Right renal cortex interstitium (tissue), 3 donors: Measurements from ENCODE around the gene VCL. TPM values are rescaled to one million over a fixed set of nuclear protein-coding genes. Genes with fewer than 3 reads are reported as not detected.

ENCODE experiments used
- DNase-seq, 3 donors: peaks; one replicate each; pipeline ENCODE4 v3.0.0-alpha.2; 2013; ENCODE audit warnings: low read depth in 3 of 3, low spot score in 2 of 3
- polyA plus RNA-seq, 3 donors: library from polyadenylated mRNA; unstranded; fragments of 120-200 nt; gene quantifications; one replicate each; pipeline ENCODE4 v1.2.1, GENCODE V29; 2013; ENCODE audit not compliant: insufficient read length in 3 of 3

The VCL gene
- polyA plus RNA-seq, 3 donors = 120 to 131 (median 130) TPM

- no peak for DNase-seq
Measured at GRCh38 chr10:74067373-74068352, 69.7 kb downstream of the VCL start.

- DNase-seq = no peak
Measured at GRCh38 chr10:74071157-74071556, 73.2 kb downstream of the VCL start.

- no peak for DNase-seq
Measured at GRCh38 chr10:74072503-74072902, 74.6 kb downstream of the VCL start.

- DNase-seq = no peak
Measured at GRCh38 chr10:74075906-74076305, 78.0 kb downstream of the VCL start.

- no peak for DNase-seq
Measured at GRCh38 chr10:74076961-74077360, 79.0 kb downstream of the VCL start.

GRCh38 chr10:74077416-74077815 lies 79.5 kb downstream of the VCL start:
- no peak for DNase-seq

GRCh38 chr10:74078037-74078436 lies 80.1 kb downstream of the VCL start:
- no peak for DNase-seq

GRCh38 chr10:74079028-74079935 lies 81.4 kb downstream of the VCL start:
- no peak for DNase-seq

GRCh38 chr10:74079936-74080590 lies 82.1 kb downstream of the VCL start:
- no peak for DNase-seq

- DNase-seq = peak in 1 of 3 donors; percentile 19
Measured at GRCh38 chr10:74081192-74081803, 83.4 kb downstream of the VCL start.

- DNase-seq = no peak
Measured at GRCh38 chr10:74081941-74082718, 84.2 kb downstream of the VCL start.

GRCh38 chr10:74083304-74083703 lies 85.4 kb downstream of the VCL start:
- DNase-seq = no peak

- DNase-seq = no peak
Measured at GRCh38 chr10:74084955-74085354, 87.0 kb downstream of the VCL start.

GRCh38 chr10:74086317-74086716 lies 88.4 kb downstream of the VCL start:
- no peak for DNase-seq

GRCh38 chr10:74088722-74089121 lies 90.8 kb downstream of the VCL start:
- no peak for DNase-seq

- no peak for DNase-seq
Measured at GRCh38 chr10:74092372-74092771, 94.5 kb downstream of the VCL start.

GRCh38 chr10:74093530-74094164 lies 95.7 kb downstream of the VCL start:
- no peak for DNase-seq

GRCh38 chr10:74094231-74094630 lies 96.3 kb downstream of the VCL start:
- no peak for DNase-seq

- no peak for DNase-seq
Measured at GRCh38 chr10:74096777-74097176, 98.9 kb downstream of the VCL start.
